ENCODE results near the gene OR52K2.
"Not testable (repeated sequence)": the region's sequence is repeated elsewhere in the genome, so short reads cannot be mapped to it uniquely, and the experiment has no call there.

OR52K2 gene

GRCh38 chr11:4480577-4481239 is 31.6 kb downstream of the OR52K2 start:
- no peak for DNase-seq (ENCODE audit: low read depth, low spot score)

GRCh38 chr11:4481240-4481582 is 32.1 kb downstream of the OR52K2 start:
- DNase-seq (ENCODE audit: low read depth, low spot score) = no peak

GRCh38 chr11:4482445-4482844 is 33.4 kb downstream of the OR52K2 start, which contains the start of gene OR52K1:
Gene OR52K1, plus strand, starts transcription at chr11:4482646. Its CDS starts 6,255 bp downstream, at chr11:4488901.
- no peak for DNase-seq (ENCODE audit: low read depth, low spot score)

- no peak for DNase-seq (ENCODE audit: low read depth, low spot score)
Measured at GRCh38 chr11:4484310-4484709, 35.2 kb downstream of the OR52K2 start.

- DNase-seq (ENCODE audit: low read depth, low spot score) = not testable (repeated sequence)
Measured at GRCh38 chr11:4491405-4491804, 42.3 kb downstream of the OR52K2 start.

- no peak for DNase-seq (ENCODE audit: low read depth, low spot score)
Measured at GRCh38 chr11:4491878-4492606, 42.9 kb downstream of the OR52K2 start.

GRCh38 chr11:4493480-4493818 is 44.4 kb downstream of the OR52K2 start:
- DNase-seq (ENCODE audit: low read depth, low spot score) = no peak

DNA sequence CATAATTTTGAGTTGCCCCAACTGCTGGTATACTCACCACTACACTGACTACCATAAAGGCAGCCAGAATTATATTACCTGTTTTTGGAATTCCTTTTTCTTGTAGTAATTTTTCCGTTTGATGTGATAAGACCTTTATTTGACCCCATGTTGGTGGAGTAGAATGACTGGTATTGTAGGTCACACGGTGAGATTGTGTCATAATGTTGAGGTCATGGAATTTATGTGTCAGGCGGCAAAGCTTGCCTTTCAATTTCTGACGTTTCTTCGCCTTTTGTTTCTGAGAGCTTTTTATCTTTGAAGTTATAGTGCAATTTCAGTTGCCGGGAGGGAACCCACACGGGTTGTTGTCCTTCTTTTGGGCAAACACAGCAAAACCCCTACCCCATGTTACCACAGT is 46.4 kb downstream of the OR52K2 start:
- DNase-seq (ENCODE audit: low read depth, low spot score) = no peak

DNA sequence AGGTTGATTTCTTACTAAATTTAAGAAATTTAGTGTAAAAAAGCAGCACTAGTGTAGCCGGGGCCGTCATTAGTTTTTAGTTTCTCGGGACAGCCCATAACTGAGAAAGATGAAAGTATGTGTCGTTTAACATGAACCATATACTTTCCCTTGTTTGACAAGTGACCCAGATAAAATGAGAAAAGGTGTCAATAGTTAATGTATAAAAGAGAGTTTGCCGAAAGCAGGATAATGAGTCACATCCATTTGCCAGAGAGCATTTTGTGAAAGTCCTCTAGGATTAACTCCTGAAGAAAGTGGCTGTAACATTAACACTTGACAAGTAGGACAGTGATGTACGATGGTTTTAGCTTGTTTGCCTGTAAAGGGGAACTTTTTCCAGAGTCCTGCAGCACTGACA is 46.9 kb downstream of the OR52K2 start:
- no peak for DNase-seq (ENCODE audit: low read depth, low spot score)

GRCh38 chr11:4496557-4497248 is 47.6 kb downstream of the OR52K2 start:
- DNase-seq (ENCODE audit: low read depth, low spot score) = no peak

All from smooth muscle cell of the brain vasculature (primary cell).